Stimulated activated effector memory CD8-positive, alpha-beta T cell treated with anti-CD3 and anti-CD28 coated beads, Interleukin-12 subunit alpha, Interleukin-12 subunit beta, amount 100 ng/mL, for 72 hours (primary cell): ENCODE measurements around the gene CEP170B.
A peak's percentile ranks its signal among the peaks of the same experiment; 100 is the strongest.

Source experiments
- ATAC-seq: fragments of 150-1000 bp; cut with Tn5 transposase; 2 replicates; pipeline ENCODE4 v1.10.0; 2021
- DNase-seq, 2 donors: peaks; one replicate each; pipeline ENCODE4 v3.0.0; 2021 to 2022; ENCODE audit warnings: low spot score in 2 of 2
- H3K27ac Mint-ChIP-seq: one replicate; pipeline ENCODE4 v1.8.0; 2022; ENCODE audit warnings: mild to moderate bottlenecking, mixed read lengths
- H3K36me3 Mint-ChIP-seq: one replicate; pipeline ENCODE4 v1.8.0; 2022; ENCODE audit warnings: mild to moderate bottlenecking, mixed read lengths
- H3K4me1 Mint-ChIP-seq: one replicate; pipeline ENCODE4 v1.8.0; 2022; ENCODE audit warnings: mixed read lengths
- H3K4me3 Mint-ChIP-seq: one replicate; pipeline ENCODE4 v1.8.0; 2022; ENCODE audit warnings: mild to moderate bottlenecking, mixed read lengths
- H3K9me3 Mint-ChIP-seq: one replicate; pipeline ENCODE4 v1.8.0; 2022; ENCODE audit warnings: mixed read lengths

The CEP170B gene

DNA sequence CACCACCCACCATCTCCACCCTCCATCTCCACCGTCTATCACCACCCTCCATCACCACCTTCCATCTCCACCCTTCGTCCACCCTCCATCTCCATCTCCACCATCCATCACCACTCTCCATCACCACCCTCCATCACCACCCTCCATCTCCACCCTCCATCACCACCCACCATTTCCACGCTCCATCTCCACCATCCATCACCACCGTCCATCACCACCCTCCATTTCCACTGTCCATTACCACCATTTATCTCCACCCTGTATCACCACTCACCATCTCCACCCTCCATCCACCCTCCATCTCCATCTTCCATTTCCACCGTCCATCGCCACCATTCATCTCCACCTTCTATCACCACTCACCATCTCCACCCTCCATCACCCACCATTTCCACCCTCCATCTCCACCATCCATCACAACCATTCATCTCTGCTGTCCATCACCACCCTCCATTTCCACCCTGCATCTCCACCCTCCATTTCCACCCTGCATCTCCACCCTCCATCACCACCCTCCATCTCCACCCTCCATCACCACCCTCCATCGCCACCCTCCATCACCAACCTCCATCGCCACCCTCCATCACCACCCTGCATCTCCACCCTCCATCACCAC is 6.1 kb upstream of the CEP170B start:
- Mint-ChIP-seq H3K9me3 (no peaks in the 10 kb centered on the region), H3K4me1 (no peaks in the 10 kb centered on the region), H3K4me3 (no peak overlapping the region), H3K36me3 (no peaks in the 10 kb centered on the region), H3K27ac (no peak overlapping the region)
- ATAC-seq: no peak
- no peak for DNase-seq

DNA sequence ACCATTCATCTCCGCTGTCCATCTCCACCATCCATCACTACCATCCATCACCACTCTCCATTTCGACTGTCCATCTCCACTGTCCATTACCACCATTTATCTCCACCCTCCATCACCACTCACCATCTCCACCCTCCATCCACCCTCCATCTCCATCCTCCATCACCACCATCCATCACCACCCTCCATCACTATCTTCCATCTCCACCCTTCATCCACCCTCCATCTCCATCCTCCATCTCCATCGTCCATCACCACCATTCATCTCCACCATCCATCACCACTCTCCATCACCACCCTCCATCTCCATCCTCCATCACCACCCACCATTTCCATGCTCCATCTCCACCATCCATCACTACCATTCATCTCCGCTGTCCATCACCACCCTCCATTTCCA is 5.2 kb upstream of the CEP170B start:
- DNase-seq: no peak
- Mint-ChIP-seq H3K27ac (no peak overlapping the region), H3K4me1 (peaks cover 7% of the 10 kb centered on the region), H3K9me3 (no peaks in the 10 kb centered on the region), H3K4me3 (no peak overlapping the region), H3K36me3 (no peaks in the 10 kb centered on the region)
- no peak for ATAC-seq

DNA sequence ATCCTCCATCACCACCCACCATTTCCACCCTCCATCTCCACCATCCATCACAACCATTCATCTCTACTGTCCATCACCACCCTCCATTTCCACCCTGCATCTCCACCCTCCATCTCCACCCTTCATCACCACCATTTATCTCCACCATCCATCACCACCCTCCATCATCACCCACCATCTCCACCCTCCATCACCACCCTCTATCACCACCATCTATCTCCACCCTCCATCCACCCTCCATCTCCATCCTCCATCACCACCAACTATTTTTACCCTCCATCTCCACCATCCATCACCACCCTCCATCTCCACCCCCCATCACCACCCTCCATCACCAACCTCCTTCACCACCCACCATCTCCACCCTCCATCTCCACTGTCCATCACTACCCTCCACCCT is 4.7 kb upstream of the CEP170B start:
- DNase-seq: no peak
- peaks cover 7% of the 10 kb centered on the region for H3K4me1 Mint-ChIP-seq
- no peak overlapping the region for H3K4me3 Mint-ChIP-seq
- no peak overlapping the region for H3K27ac Mint-ChIP-seq
- no peaks in the 10 kb centered on the region for H3K36me3 Mint-ChIP-seq
- no peak for ATAC-seq
- H3K9me3 Mint-ChIP-seq: no peaks in the 10 kb centered on the region

DNA sequence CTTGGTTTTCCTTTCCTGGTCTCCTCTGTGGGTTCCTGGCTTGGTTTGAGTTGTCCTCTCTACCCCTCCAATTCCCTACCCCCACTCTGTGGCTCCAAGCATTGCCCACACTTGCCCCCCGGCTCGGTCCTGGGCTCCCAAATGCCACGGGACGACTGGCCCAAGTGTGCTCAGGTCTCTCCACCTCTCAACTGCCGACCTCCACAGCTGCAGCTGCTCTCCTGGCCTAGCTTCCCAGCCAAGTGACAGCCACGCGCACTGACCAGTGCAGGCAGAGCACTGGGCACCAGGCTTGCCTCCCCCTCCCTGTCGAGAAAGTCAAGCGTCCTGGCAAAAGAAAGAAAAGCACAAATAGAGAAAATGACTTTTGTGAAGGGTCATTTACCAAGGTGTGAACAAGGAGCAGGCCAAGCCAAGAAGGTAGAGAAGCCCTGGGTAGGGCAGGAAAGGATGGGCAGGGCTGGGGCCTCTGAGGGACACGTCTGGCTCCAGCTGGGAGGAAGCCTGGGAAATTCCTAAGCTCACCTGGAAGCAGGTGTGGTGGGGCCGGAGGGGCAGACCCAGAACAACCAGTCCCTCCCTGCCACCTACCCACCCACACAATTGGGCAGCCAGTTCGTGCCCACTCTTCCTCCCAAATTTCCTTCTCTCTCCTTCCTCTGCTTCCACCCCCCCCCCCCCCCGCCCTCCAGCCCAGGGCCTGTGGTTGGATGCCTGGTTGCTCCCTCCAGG is 1.8 kb upstream of the CEP170B start:
- ATAC-seq: no peak
- Mint-ChIP-seq H3K9me3 (no peaks in the 10 kb centered on the region), H3K4me3 (no peak overlapping the region), H3K4me1 (peaks cover 16% of the 10 kb centered on the region), H3K36me3 (no peaks in the 10 kb centered on the region), H3K27ac (no peak overlapping the region)
- no peak for DNase-seq

GRCh38 chr14:104863923-104864266 is 1.2 kb upstream of the CEP170B start:
- peak overlapping the region; percentile 53 for H3K4me3 Mint-ChIP-seq

GRCh38 chr14:104864267-104865080 is 594 bp upstream of the CEP170B start:
- Mint-ChIP-seq H3K36me3 (no peaks in the 10 kb centered on the region), H3K27ac (no peak overlapping the region), H3K9me3 (no peaks in the 10 kb centered on the region), H3K4me3 (peak overlapping the region; percentile 53), H3K4me1 (peaks cover 16% of the 10 kb centered on the region)
- no peak for ATAC-seq
- no peak for DNase-seq

More at GRCh38 chr14:104863923-104864266, 1.2 kb upstream of the CEP170B start:
- H3K4me1 Mint-ChIP-seq: peaks cover 16% of the 10 kb centered on the region
- H3K9me3 Mint-ChIP-seq: no peaks in the 10 kb centered on the region
- no peak for ATAC-seq
- no peak overlapping the region for H3K27ac Mint-ChIP-seq
- H3K36me3 Mint-ChIP-seq: no peaks in the 10 kb centered on the region
- DNase-seq: no peak

DNA sequence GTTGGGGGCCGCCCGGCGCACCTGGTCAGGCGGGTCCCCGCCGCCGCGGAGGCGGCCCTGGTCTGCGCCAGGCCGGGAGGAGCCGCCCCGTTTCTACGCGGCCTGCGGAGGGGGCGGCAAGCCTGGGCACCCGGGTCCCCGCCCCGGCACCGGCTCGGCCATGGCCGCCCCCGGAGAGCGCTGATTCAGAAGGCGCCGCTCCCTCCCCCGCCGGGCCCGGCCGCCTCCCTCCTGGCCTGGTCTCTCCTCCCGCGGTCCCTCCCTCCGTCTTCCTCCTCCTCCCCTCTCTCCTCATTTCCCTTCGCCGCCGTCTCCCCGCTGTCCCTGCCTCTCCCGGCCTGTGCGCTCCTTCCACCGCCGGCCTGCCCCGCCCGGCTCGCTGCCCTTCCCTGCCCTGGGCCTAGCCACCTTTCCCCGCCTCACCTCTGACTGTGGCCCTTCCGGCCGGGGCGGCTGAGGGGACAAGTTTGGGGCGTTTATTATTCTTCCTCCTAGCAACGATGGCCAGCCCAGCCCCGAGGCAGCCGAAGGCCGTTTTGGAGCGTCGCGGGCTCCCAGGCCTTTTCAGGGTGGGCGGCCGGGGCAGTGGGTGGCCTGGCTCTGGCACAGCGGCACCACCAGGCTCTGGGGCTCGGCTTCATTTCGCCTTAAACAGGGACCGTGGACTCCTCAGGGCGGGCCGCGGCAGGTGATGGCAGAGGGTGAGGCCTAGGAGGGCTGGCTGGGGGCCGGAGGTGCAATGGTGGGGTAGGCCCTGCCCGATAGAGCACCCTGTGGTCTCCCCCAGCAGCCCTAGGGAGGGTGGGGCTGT is 768 bp downstream of the CEP170B start:
- ATAC-seq (peak; percentile 79), DNase-seq (peak in 1 of 2 donors; percentile 26)
- Mint-ChIP-seq H3K4me1 (peaks cover 16% of the 10 kb centered on the region), H3K9me3 (no peaks in the 10 kb centered on the region), H3K4me3 (peak overlapping the region; percentile 74), H3K36me3 (no peaks in the 10 kb centered on the region), H3K27ac (no peak overlapping the region)

DNA sequence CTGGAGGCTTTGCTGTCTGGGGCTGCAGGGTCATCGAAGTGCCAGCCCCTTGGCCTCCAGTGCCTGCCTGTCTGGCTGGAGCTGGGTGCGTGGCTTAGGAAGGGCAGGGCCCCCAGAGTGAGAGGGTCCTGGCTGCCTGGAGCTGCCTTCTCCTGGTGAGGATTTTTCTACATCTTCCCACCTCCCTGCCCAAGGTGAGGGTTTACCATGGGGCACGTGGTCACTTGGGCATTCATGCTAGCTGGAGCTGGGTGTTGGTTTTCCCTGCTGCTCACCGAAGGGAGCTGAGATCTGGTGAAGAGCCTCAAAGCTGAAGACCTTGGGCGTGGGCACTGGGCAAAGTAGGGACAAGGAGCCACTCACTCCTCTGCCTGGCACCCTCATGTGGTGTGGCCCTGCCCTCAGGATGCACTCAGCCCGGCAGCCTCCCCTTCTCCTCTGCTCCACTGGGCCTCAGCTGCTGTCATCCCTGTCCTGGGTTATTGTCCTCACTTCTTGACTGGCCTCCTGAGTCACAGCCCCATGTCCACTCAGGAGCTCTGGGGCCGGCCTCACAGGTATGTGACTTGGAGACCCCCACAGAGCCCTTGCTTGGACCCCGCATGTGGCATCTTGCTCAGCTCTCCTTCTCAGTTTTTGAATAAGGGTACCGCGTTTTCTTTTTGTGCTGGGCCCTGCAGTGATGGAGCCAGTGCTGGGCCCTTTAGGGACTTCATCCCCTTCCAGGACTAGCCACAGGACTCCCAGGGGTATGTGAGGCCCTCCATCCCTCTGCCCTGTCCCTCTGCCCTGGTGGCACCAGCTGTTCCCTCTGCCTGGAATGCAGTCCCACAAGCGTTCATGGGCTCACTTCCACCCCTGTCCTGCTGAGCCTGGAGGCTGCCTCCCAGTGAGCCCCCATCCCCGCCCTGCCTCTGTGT is 1.6 kb downstream of the CEP170B start:
- peaks cover 16% of the 10 kb centered on the region for H3K4me1 Mint-ChIP-seq
- no peak for ATAC-seq
- no peaks in the 10 kb centered on the region for H3K36me3 Mint-ChIP-seq
- H3K27ac Mint-ChIP-seq: no peak overlapping the region
- no peaks in the 10 kb centered on the region for H3K9me3 Mint-ChIP-seq
- no peak for DNase-seq
- peak overlapping the region; percentile 74 for H3K4me3 Mint-ChIP-seq

DNA sequence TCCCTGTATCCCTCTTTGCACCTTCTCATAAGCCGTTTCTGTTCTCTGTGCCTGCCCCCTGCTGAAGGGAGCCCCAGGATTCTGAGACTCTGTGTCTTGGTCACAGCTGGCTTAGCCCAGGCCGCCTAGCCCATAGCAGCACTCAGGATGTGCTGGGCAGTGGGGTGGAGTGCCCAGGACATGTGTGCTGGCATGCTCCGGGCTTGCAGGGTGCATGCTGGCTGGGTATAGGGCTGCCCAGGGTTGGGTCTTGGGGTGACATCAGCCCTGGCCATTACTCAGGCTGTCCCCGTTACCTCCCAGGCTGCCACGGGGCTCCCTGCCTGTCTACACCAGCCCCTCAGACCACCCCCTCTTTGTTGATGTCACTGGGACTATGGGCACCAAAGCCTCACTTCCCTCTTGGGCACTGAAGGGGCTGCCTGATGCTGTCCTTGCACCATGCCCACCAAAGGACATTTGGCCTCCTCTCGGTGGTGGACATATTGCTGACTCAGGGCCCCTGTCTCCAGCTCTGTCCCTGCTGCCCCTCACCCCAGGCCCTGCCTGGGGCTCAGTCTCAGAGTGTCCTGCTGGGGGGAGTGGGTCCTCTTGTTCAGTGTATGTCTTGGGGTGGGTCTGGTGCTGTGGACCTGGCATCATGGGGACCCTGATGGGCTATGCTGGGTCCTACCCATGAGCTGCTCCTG is 2.4 kb downstream of the CEP170B start:
- Mint-ChIP-seq H3K27ac (no peak overlapping the region), H3K36me3 (no peaks in the 10 kb centered on the region), H3K4me3 (peak overlapping the region; percentile 74), H3K9me3 (no peaks in the 10 kb centered on the region), H3K4me1 (peaks cover 19% of the 10 kb centered on the region)
- DNase-seq: no peak
- no peak for ATAC-seq

DNA sequence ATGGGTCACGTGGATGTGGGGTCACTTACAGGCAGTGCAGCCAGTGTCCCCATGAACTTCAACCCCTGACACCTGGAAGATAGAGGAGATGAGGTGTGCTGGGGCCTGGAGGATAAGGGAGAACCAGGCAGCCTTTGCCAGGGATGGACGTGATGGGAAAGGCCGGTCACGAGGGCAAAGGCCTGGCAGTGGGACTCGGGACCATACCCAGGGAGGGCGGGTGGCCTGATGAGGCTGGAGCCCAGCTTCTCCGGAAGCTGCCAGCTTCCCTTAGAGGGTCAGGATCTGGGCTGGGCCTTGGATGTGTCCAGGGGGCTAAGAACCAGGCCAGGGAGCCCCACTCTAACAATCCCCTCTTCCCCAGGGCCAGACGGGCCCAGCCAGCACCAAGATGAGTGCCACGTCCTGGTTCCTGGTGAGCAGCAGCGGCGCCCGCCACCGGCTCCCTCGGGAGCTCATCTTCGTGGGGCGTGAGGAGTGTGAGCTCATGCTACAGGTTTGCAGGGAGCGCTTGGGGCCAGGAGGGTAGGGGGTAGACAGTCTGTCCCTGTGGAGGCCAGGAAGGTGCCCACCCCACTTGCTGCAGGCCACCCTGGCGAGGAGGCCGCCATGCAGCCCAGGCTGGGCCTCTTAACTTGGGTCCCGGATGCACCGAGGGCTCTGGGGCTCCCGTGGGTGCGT is 3.1 kb downstream of the CEP170B start:
- ATAC-seq (no peak), DNase-seq (no peak)
- no peaks in the 10 kb centered on the region for H3K36me3 Mint-ChIP-seq
- peaks cover 24% of the 10 kb centered on the region for H3K4me1 Mint-ChIP-seq
- H3K4me3 Mint-ChIP-seq: no peak overlapping the region
- no peak overlapping the region for H3K27ac Mint-ChIP-seq
- no peaks in the 10 kb centered on the region for H3K9me3 Mint-ChIP-seq

DNA sequence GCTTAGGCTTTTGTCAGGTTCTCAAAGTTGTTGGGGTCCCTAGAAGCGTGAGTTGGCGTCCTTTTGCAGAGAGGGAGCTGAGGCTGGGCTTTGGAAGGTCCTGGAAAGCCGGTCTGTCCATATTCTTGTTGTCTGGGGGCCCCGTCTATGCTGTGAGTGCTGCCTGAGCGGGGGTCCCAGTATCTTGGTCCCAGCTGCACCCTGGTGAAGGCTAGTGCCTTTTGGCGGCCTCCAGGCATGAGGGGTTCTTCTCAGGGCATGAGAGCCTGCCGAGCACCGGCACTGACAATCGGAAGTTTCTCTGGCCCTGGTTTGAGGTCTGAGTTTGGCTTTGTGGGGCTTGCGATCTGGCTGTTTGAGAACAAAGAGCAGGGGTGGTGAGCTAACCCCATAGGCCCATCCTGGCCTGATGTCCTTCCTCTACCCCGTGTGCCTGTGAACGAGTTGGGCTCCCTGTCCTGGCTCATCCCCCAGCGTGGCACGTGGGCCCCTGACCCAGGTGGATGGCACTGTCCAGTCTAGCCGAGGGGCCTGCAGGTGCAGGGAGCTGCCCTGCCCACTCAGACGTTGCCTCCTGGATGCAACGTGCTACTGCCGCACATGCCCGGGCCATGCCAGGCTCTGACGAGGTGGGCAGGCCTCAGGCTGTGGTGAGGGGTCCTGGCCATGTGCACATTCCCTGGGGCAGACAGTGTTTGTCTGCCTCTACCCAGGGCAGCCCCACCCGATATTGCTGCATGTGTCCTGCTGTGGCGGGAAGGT is 3.9 kb downstream of the CEP170B start:
- Mint-ChIP-seq H3K9me3 (no peaks in the 10 kb centered on the region), H3K4me3 (no peak overlapping the region), H3K36me3 (no peaks in the 10 kb centered on the region), H3K4me1 (peaks cover 24% of the 10 kb centered on the region), H3K27ac (no peak overlapping the region)
- no peak for ATAC-seq
- no peak for DNase-seq

DNA sequence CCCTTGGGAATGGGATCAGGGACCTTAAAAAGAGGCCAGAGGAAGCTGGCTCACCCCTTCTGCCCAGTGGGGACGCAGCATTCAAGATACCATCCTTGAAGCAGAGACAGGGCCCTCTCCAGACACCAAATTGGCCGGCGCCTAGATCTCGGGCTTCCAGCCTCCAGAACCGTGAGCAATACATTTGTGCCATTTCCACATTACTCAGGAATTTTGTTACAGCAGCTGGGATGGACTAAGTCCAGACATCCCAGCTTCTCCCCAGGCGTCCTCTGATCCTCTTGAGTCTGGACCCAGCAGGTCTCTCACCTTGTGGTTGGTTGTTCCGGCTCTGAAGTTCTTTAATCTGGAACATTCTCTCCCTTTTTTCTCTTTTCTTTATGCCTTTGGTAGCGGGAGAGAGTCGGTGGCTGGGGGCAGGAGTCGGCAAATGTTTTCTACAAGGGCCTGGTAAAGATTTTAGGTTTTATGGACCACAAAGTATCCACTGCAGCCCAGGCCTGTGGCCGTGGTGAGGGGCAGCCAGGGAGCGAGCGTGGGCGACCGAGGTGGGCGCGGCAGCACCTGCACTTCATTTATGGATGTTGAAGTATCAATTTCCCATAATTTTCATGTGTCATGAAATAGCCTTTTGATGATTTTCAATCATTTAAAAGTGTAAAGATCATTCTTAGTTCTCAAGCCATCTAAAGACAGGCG is 4.8 kb downstream of the CEP170B start:
- Mint-ChIP-seq H3K27ac (no peak overlapping the region), H3K36me3 (no peaks in the 10 kb centered on the region), H3K9me3 (no peaks in the 10 kb centered on the region), H3K4me1 (peaks cover 17% of the 10 kb centered on the region), H3K4me3 (no peak overlapping the region)
- DNase-seq (no peak), ATAC-seq (no peak)
